Jurkat, Clone E6-1 (cell line): ENCODE data around the gene USP17L11. TPM values are rescaled to one million over a fixed set of nuclear protein-coding genes. Genes with fewer than 3 reads are reported as not detected.
"Not testable (repeated sequence)": the region's sequence is repeated elsewhere in the genome, so short reads cannot be mapped to it uniquely, and the experiment has no call there.

Experiments
- DNase-seq: peaks from one replicate; pipeline ENCODE4 v3.0.0-alpha.2; 2011; ENCODE audit warnings: low read depth, low spot score
- H3K4me3 ChIP-seq: 2 replicates; pipeline ENCODE4 v1.5.1; 2011; ENCODE audit warnings: mild to moderate bottlenecking, low read length, control low read depth, moderate library complexity
- polyA plus RNA-seq: library from polyadenylated mRNA; unstranded; fragments of >200 nt; gene quantifications from one replicate; pipeline ENCODE4 v1.2.1, GENCODE V29; 2012; ENCODE audit warnings: missing spikeins; ENCODE audit not compliant: insufficient read length, insufficient read depth

Gene USP17L11, protein sequence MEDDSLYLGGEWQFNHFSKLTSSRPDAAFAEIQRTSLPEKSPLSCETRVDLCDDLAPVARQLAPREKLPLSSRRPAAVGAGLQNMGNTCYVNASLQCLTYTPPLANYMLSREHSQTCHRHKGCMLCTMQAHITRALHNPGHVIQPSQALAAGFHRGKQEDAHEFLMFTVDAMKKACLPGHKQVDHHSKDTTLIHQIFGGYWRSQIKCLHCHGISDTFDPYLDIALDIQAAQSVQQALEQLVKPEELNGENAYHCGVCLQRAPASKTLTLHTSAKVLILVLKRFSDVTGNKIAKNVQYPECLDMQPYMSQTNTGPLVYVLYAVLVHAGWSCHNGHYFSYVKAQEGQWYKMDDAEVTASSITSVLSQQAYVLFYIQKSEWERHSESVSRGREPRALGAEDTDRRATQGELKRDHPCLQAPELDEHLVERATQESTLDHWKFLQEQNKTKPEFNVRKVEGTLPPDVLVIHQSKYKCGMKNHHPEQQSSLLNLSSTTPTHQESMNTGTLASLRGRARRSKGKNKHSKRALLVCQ
- polyA plus RNA-seq, result not detected

DNA sequence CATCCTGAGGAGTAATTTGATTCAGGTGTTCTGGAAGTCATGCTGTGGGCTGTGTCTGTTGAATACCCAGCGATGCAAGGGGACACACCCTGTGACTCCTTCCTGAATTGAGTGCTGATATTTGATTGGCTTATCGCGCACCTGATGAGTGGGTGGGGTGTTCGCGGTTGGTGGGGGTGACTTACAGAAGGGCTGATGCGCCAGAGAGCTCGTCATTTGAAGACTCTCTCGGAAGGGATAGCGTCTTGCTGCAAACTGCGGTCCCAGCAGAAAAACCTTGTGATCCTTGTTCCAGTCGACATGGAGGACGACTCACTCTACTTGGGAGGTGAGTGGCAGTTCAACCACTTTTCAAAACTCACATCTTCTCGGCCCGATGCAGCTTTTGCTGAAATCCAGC is at the start of gene USP17L11:
Gene USP17L11, plus strand, starts transcription at position 301 of the 400 bp plus-strand sequence. Its CDS starts 0 bp downstream, at position 301.
- not testable (repeated sequence) for DNase-seq

DNA sequence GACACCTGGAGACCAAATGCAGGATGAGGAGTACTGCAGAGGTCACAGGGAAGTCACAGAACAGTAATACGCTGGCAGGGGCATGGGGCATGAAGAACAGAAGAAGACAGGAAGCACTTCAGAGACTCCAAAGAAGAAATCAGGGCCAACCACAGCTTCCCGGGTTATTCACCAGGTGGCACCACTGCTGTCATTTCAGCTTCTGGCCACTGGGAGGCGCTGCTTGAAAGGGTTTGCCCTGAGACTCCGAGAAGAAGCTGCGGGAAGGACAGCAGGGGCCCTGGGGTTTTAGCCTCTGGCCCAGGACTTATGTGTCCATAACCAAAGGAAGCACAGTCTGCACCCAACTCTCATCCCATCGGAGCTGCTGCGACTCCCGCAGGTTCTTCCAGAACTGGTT is 49.2 kb upstream of the USP17L11 start:
- DNase-seq, H3K4me3 ChIP-seq: not testable (repeated sequence)

More for the DNA sequence above, at the start of gene USP17L11:
- not testable (repeated sequence) for H3K4me3 ChIP-seq

DNA sequence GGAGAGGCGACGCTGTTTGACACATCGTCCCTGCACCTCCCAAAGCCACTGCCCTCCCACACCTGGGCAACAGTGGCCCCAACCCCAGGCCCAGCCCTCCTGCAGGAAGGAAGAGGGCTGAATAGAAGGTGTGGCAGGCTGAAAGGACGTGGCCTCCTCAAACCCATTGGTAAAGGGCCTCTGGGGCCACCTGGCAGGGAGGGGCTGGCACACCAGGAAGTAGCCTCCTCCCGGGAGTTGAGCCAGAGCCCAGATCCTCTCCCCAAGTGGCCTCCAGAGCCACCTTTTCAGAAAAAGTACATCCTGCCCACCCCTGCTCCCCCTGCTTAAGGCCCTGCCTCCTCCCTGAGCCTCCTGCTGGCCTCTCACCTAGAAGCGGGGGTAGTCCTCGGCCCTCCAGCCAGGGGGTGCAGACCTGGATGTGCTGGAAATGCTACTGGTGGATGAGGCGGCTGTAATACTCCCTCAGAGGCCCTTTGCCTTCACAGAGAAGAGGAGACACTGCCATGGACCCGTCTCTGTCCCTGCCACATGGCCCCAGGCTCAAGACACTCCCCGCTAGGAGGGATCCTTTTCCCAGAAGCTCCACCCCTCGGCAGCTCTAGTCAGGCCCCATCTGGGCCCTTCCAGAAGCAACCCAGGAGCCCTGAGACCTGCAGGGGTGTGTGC is 45.3 kb upstream of the USP17L11 start, which contains the start of gene FAM90A26:
Gene FAM90A26, plus strand, starts transcription at position 619 of the 669 bp plus-strand sequence. CDS start 2,764 bp downstream, outside the sequence.
- DNase-seq, H3K4me3 ChIP-seq: not testable (repeated sequence)

DNA sequence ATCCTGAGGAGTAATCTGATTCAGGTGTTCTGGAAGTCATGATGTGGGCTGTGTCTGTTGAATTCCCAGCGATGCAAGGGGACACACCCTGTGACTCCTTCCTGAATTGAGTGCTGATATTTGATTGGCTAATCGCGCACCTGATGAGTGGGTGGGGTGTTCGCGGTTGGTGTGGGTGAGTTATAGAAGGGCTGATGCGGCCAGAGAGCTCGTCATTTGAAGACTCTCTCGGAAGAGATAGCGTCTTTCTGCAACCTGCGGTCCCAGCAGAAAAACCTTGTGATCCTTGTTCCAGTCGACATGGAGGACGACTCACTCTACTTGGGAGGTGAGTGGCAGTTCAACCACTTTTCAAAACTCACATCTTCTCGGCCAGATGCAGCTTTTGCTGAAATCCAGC is 4.8 kb upstream of the USP17L11 start, which contains the start of gene USP17L10:
Gene USP17L10, plus strand, starts transcription at position 301 of the 400 bp plus-strand sequence. Its CDS starts 0 bp downstream, at position 301.
- DNase-seq, H3K4me3 ChIP-seq: not testable (repeated sequence)

DNA sequence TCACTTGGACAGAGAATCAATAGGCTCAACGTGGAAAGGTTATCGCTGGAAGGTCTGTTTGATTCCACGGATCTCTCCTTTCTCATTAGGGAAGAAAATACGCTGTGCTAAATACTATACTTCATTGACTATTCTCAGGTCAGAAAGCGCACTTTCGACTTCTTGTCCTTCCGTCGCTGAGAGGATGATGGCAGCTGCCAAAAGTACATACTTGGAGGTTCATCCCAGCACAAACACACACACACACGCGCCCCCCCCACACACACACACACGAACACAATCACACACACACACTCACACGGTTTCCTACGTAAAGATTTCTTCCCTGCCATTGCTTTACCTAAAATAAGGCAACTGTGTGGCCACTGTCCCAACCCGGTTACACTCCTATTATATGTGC is 504 bp upstream of the USP17L11 start:
- DNase-seq, result not testable (repeated sequence)

DNA sequence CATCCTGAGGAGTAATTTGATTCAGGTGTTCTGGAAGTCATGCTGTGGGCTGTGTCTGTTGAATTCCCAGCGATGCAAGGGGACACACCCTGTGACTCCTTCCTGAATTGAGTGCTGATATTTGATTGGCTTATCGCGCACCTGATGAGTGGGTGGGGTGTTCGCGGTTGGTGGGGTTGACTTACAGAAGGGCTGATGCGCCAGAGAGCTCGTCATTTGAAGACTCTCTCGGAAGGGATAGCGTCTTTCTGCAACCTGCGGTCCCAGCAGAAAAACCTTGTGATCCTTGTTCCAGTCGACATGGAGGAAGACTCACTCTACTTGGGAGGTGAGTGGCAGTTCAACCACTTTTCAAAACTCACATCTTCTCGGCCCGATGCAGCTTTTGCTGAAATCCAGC is 4.6 kb downstream of the USP17L11 start, which contains the start of gene USP17L12:
Gene USP17L12, plus strand, starts transcription at position 301 of the 400 bp plus-strand sequence. Its CDS starts 0 bp downstream, at position 301.
- H3K4me3 ChIP-seq, DNase-seq: not testable (repeated sequence)

More for the DNA sequence above, 504 bp upstream of the USP17L11 start:
- not testable (repeated sequence) for H3K4me3 ChIP-seq

DNA sequence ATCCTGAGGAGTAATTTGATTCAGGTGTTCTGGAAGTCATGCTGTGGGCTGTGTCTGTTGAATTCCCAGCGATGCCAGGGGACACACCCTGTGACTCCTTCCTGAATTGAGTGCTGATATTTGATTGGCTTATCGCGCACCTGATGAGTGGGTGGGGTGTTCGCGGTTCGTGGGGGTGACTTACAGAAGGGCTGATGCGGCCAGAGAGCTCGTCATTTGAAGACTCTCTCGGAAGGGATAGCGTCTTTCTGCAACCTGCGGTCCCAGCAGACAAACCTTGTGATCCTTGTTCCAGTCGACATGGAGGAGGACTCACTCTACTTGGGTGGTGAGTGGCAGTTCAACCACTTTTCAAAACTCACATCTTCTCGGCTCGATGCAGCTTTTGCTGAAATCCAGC is 9.4 kb downstream of the USP17L11 start, which contains the start of gene USP17L13:
Gene USP17L13, plus strand, starts transcription at position 301 of the 400 bp plus-strand sequence. Its CDS starts 0 bp downstream, at position 301.
- not testable (repeated sequence) for DNase-seq, H3K4me3 ChIP-seq

DNA sequence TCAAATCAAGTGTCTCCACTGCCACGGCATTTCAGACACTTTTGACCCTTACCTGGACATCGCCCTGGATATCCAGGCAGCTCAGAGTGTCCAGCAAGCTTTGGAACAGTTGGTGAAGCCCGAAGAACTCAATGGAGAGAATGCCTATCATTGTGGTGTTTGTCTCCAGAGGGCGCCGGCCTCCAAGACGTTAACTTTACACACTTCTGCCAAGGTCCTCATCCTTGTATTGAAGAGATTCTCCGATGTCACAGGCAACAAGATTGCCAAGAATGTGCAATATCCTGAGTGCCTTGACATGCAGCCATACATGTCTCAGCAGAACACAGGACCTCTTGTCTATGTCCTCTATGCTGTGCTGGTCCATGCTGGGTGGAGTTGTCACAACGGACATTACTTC is 15.0 kb downstream of the USP17L11 start:
- H3K4me3 ChIP-seq, DNase-seq: not testable (repeated sequence)

DNA sequence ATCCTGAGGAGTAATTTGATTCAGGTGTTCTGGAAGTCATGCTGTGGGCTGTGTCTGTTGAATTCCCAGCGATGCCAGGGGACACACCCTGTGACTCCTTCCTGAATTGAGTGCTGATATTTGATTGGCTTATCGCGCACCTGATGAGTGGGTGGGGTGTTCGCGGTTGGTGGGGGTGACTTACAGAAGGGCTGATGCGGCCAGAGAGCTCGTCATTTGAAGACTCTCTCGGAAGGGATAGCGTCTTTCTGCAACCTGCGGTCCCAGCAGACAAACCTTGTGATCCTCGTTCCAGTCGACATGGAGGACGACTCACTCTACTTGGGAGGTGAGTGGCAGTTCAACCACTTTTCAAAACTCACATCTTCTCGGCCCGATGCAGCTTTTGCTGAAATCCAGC is 18.9 kb downstream of the USP17L11 start, which contains the start of gene USP17L15:
Gene USP17L15, plus strand, starts transcription at position 301 of the 400 bp plus-strand sequence. Its CDS starts 0 bp downstream, at position 301.
- not testable (repeated sequence) for H3K4me3 ChIP-seq, DNase-seq

DNA sequence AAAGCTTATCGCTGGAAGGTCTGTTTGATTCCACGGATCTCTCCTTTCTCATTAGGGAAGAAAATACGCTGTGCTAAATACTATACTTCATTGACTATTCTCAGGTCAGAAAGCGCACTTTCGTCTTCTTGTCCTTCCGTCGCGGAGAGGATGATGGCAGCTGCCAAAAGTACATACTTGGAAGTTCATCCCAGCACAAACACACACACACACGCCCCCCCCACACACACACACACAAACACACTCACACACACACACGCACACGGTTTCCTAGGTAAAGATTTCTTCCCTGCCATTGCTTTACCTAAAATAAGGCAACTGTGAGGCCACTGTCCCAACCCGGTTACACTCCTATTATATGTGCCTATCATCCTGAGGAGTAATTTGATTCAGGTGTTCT is 23.3 kb downstream of the USP17L11 start:
- not testable (repeated sequence) for H3K4me3 ChIP-seq, DNase-seq

DNA sequence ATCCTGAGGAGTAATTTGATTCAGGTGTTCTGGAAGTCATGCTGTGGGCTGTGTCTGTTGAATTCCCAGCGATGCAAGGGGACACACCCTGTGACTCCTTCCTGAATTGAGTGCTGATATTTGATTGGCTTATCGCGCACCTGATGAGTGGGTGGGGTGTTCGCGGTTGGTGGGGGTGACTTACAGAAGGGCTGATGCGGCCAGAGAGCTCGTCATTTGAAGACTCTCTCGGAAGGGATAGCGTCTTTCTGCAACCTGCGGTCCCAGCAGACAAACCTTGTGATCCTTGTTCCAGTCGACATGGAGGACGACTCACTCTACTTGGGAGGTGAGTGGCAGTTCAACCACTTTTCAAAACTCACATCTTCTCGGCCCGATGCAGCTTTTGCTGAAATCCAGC is 28.4 kb downstream of the USP17L11 start, which contains the start of gene USP17L17:
Gene USP17L17, plus strand, starts transcription at position 301 of the 400 bp plus-strand sequence. Its CDS starts 0 bp downstream, at position 301.
- DNase-seq, H3K4me3 ChIP-seq: not testable (repeated sequence)

DNA sequence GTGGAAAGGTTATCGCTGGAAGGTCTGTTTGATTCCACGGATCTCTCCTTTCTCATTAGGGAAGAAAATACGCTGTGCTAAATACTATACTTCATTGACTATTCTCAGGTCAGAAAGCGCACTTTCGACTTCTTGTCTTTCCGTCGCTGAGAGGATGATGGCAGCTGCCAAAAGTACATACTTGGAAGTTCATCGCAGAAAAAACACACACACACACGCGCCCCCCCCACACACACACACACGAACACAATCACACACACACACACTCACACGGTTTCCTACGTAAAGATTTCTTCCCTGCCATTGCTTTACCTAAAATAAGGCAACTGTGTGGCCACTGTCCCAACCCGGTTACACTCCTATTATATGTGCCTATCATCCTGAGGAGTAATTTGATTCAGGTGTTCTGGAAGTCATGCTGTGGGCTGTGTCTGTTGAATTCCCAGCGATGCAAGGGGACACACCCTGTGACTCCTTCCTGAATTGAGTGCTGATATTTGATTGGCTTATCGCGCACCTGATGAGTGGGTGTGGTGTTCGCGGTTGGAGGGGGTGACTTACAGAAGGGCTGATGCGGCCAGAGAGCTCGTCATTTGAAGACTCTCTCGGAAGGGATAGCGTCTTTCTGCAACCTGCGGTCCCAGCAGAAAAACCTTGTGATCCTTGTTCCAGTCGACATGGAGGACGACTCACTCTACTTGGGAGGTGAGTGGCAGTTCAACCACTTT is 32.9 kb downstream of the USP17L11 start, which contains the start of gene USP17L18:
Gene USP17L18, plus strand, starts transcription at position 678 of the 728 bp plus-strand sequence. Its CDS starts 0 bp downstream, at position 678.
- H3K4me3 ChIP-seq, DNase-seq: not testable (repeated sequence)

DNA sequence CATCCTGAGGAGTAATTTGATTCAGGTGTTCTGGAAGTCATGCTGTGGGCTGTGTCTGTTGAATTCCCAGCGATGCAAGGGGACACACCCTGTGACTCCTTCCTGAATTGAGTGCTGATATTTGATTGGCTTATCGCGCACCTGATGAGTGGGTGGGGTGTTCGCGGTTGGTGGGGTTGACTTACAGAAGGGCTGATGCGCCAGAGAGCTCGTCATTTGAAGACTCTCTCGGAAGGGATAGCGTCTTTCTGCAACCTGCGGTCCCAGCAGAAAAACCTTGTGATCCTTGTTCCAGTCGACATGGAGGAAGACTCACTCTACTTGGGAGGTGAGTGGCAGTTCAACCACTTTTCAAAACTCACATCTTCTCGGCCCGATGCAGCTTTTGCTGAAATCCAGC is 37.9 kb downstream of the USP17L11 start, which contains the start of gene USP17L19:
Gene USP17L19, plus strand, starts transcription at position 301 of the 400 bp plus-strand sequence. Its CDS starts 0 bp downstream, at position 301.
- not testable (repeated sequence) for DNase-seq, H3K4me3 ChIP-seq

DNA sequence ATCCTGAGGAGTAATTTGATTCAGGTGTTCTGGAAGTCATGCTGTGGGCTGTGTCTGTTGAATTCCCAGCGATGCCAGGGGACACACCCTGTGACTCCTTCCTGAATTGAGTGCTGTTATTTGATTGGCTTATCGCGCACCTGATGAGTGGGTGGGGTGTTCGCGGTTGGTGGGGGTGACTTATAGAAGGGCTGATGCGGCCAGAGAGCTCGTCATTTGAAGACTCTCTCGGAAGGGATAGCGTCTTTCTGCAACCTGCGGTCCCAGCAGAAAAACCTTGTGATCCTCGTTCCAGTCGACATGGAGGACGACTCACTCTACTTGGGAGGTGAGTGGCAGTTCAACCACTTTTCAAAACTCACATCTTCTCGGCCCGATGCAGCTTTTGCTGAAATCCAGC is 42.6 kb downstream of the USP17L11 start, which contains the start of gene USP17L20:
Gene USP17L20, plus strand, starts transcription at position 301 of the 400 bp plus-strand sequence. Its CDS starts 0 bp downstream, at position 301.
- DNase-seq, H3K4me3 ChIP-seq: not testable (repeated sequence)

DNA sequence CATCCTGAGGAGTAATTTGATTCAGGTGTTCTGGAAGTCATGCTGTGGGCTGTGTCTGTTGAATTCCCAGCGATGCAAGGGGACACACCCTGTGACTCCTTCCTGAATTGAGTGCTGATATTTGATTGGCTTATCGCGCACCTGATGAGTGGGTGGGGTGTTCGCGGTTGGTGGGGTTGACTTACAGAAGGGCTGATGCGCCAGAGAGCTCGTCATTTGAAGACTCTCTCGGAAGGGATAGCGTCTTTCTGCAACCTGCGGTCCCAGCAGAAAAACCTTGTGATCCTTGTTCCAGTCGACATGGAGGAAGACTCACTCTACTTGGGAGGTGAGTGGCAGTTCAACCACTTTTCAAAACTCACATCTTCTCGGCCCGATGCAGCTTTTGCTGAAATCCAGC is 47.4 kb downstream of the USP17L11 start, which contains the start of gene USP17L21:
Gene USP17L21, plus strand, starts transcription at position 301 of the 400 bp plus-strand sequence. Its CDS starts 0 bp downstream, at position 301.
- H3K4me3 ChIP-seq, DNase-seq: not testable (repeated sequence)
